GM12878 (cell line): ENCODE results near the gene SOWAHD. TPM values are rescaled to one million over a fixed set of nuclear protein-coding genes. Genes with fewer than 3 reads are reported as not detected.

Experiments used
- ATAC-seq: fragments of 200-7000 bp; cut with Tn5 transposase; 3 replicates; pipeline ENCODE4 v1.9.1; 2020; ENCODE audit warnings: mild to moderate bottlenecking, moderate library complexity
- BruUV-seq: library from RNA; stranded (reverse); fragments of 400-500 nt; replicated peaks from 2 replicates; lab custom pipeline; 2021; lab: Mats Ljungman, UMichigan
- CTCF ChIA-PET: fragments of 300-600 bp; sonication (Branson Sonifier 250); formaldehyde crosslinking; extraction: SDS; loops from one replicate; lab custom pipeline; 2021; ENCODE audit warnings: inconsistent platforms; lab: Yijun Ruan, JAX
- POLR2A ChIA-PET: fragments of 350-600 bp; formaldehyde crosslinking; extraction: SDS; loops from one replicate; lab custom pipeline; 2021; ENCODE audit warnings: inconsistent platforms; lab: Charles Lee
- RAD21 ChIA-PET: fragments of 300-600 bp; sonication (Branson Sonifier 250); formaldehyde crosslinking; loops from one replicate; lab custom pipeline; 2023; ENCODE audit warnings: antibody characterized with exemption; ENCODE audit not compliant: unreplicated experiment; lab: Charles Lee
- SMC1A ChIA-PET: fragments of 300-600 bp; sonication (Branson Sonifier 250); formaldehyde crosslinking; loops from one replicate; lab custom pipeline; 2023; ENCODE audit not compliant: unreplicated experiment, uncharacterized antibody; lab: Charles Lee
- DNase-seq: peaks from one replicate; pipeline ENCODE4 v3.0.0-alpha.2; 2011; ENCODE audit warnings: low read depth, low spot score
- FAIRE-seq: peaks from 3 replicates; lab custom pipeline; 2011; peaks lifted over from hg19 to GRCh38; lab: Jason Lieb, UNC
- H2AFZ ChIP-seq: 2 replicates; pipeline ENCODE4 v1.6.0; 2011; ENCODE audit warnings: low read depth, low read length, control low read depth; ENCODE audit not compliant: control insufficient read depth
- H3K27ac ChIP-seq: 2 replicates; pipeline ENCODE4 v1.5.1; 2011; ENCODE audit warnings: control low read depth; ENCODE audit not compliant: control insufficient read depth, insufficient read depth
- H3K27me3 ChIP-seq, 2 experiments: replicated peaks in 1 of 2; 2 replicates each; pipeline versions ENCODE4 v1.6.0 to v1.6.1; 2011; ENCODE audit warnings: low read length in 1 of 2; ENCODE audit not compliant: control insufficient read depth in 2 of 2, insufficient read depth in 2 of 2
- H3K36me3 ChIP-seq, 2 experiments: 2 replicates each; pipeline ENCODE4 v1.5.1; 2011; ENCODE audit warnings: low read length in 1 of 2; ENCODE audit not compliant: control insufficient read depth in 2 of 2, insufficient read depth in 2 of 2
- H3K4me1 ChIP-seq: 2 replicates; pipeline ENCODE4 v1.6.1; 2011; ENCODE audit warnings: mild to moderate bottlenecking, low read length, moderate library complexity, mixed read lengths; ENCODE audit not compliant: control insufficient read depth, insufficient read depth
- H3K4me2 ChIP-seq: 2 replicates; pipeline ENCODE4 v1.6.0; 2011; ENCODE audit warnings: control low read depth; ENCODE audit not compliant: control insufficient read depth, insufficient read depth
- H3K4me3 ChIP-seq: fragments of 200-600 bp; sonication (generic); 2 replicates; pipeline ENCODE4 v1.5.1; 2016
- H3K79me2 ChIP-seq: 2 replicates; pipeline ENCODE4 v1.6.0; 2011; ENCODE audit warnings: low read length; ENCODE audit not compliant: control insufficient read depth, insufficient read depth
- H3K9ac ChIP-seq: 2 replicates; pipeline ENCODE4 v1.8.0; 2011; ENCODE audit warnings: low read length, control low read depth, mixed read lengths; ENCODE audit not compliant: control insufficient read depth, insufficient read depth
- H3K9me3 ChIP-seq: replicated peaks from 3 replicates; pipeline ENCODE4 v1.5.1; 2011; ENCODE audit warnings: mild to moderate bottlenecking, low read length; ENCODE audit not compliant: control insufficient read depth, insufficient read depth
- H4K20me1 ChIP-seq: 2 replicates; pipeline ENCODE4 v1.6.0; 2011; ENCODE audit not compliant: control insufficient read depth, insufficient read depth
- ASH2L ChIP-seq: fragments of 300-600, 200-600 bp; sonication (generic); IDR thresholded peaks from 2 replicates; pipeline ENCODE4 v1.6.1; 2017; ENCODE audit warnings: low read depth, mild to moderate bottlenecking, borderline replicate concordance
- EED ChIP-seq: sonication (generic); IDR thresholded peaks from 2 replicates; pipeline ENCODE4 v1.6.1; 2016; ENCODE audit warnings: antibody characterized with exemption, low read depth
- ETV6 ChIP-seq, 2 experiments: fragments of 450-650 bp in 1 of 2; IDR thresholded peaks in 1 of 2; conservative IDR thresholded peaks in 1 of 2; 2 replicates each; pipeline ENCODE4 v1.6.1; 2014; ENCODE audit warnings: antibody characterized with exemption in 1 of 2, borderline replicate concordance in 1 of 2, low read depth in 1 of 2, mild to moderate bottlenecking in 1 of 2, moderate library complexity in 1 of 2
- IKZF2 ChIP-seq, 2 experiments: fragments of 450-650 bp; IDR thresholded peaks; 2 replicates each; pipeline ENCODE4 v1.6.1; 2017; ENCODE audit warnings: mild to moderate bottlenecking in 2 of 2, moderate library complexity in 2 of 2
- NR2C1 ChIP-seq: fragments of 450-650 bp; IDR thresholded peaks from 2 replicates; pipeline ENCODE4 v1.6.1; 2017; ENCODE audit warnings: antibody characterized with exemption, mild to moderate bottlenecking, moderate library complexity
- PAX5 ChIP-seq: IDR thresholded peaks from 2 replicates; pipeline ENCODE4 v1.6.1; 2011; ENCODE audit warnings: low read depth, low read length, borderline replicate concordance
- RCOR1 ChIP-seq: conservative IDR thresholded peaks from 2 replicates; pipeline ENCODE4 v1.6.1; 2012; ENCODE audit warnings: low read depth, low read length, improper control_type of control experiment
- RUNX3 ChIP-seq: IDR thresholded peaks from 2 replicates; pipeline ENCODE4 v1.6.1; 2012; ENCODE audit warnings: low read length, inconsistent platforms
- SIN3A ChIP-seq: IDR thresholded peaks from 2 replicates; pipeline ENCODE4 v1.6.1; 2012; ENCODE audit warnings: low read depth, low read length, improper control_type of control experiment
- ZNF687 ChIP-seq: fragments of 450-650 bp; IDR thresholded peaks from 2 replicates; pipeline ENCODE4 v1.6.1; 2017; ENCODE audit warnings: mild to moderate bottlenecking, moderate library complexity
- WGBS: methylation state at CpG from one replicate; pipeline ENCODE4 v1.1.6; 2016; ENCODE audit warnings: low lambda C conversion rate; ENCODE audit not compliant: insufficient replicate concordance, insufficient coverage; ENCODE audit errors: missing lambda C conversion rate; 5-methylcytosine and 5-hydroxymethylcytosine counted together
- in situ Hi-C: fragments of 300-500 bp; cut with MboI; formaldehyde crosslinking; loops from 9 replicates; pipeline ENCODE4 v1.14.3; 2018; ENCODE audit warnings: mixed read lengths
- intact Hi-C: fragments of 100-400 bp; cut with micrococcal nuclease; formaldehyde crosslinking; loops from one replicate; pipeline ENCODE4 v1.14.2; 2022; ENCODE audit not compliant: unreplicated experiment
- polyA plus RNA-seq, 11 experiments: library from polyadenylated mRNA; depleted of rRNA in 4 of 11; unstranded in 6 of 11; stranded (reverse) in 5 of 11; fragments of >200 nt; fragmentation: Nextera tagmentation in 4 of 11; fragmentation: Illumina TruSeq in 1 of 11; extraction: Ambion mirVana in 4 of 11; extraction: Trizol in 1 of 11; gene quantifications; 1 replicate in 1 of 11; 2 replicates in 10 of 11; pipeline versions ENCODE4 v1.2.1 to v1.2.3, GENCODE V29; 2011 to 2016; ENCODE audit warnings: inconsistent platforms in 2 of 11, missing spikeins in 2 of 11, low read depth in 1 of 11
- total RNA-seq, 4 experiments: library from RNA; depleted of rRNA in 3 of 4; stranded (reverse); fragments of >200 nt in 3 of 4; fragmentation: Illumina TruSeq in 1 of 4; extraction: Trizol in 1 of 4; gene quantifications; 2 replicates each; pipeline versions ENCODE4 v1.2.1 to v1.2.3, GENCODE V29; 2013 to 2021

The SOWAHD gene
- total and polyA plus RNA-seq, 10 of the 15 experiments (the other 5 are each of a cell fraction or from before 2014, with no cell fraction given), result 0.27 to 7.4 (median 2.6) TPM

- TF ChIP-seq ZNF687, result peak; percentile 35; the same call in 1 of the 2 replicates
- TF ChIP-seq EED, result peak; percentile 60
- no peak for TF ChIP-seq ASH2L
- peak; percentile 69 to 71; a peak in 3 of 4 replicates for TF ChIP-seq IKZF2 (IDR thresholded peaks at IDR 0.05)
- TF ChIP-seq RUNX3, result peak; percentile 60; the same call in 1 of the 2 replicates
- TF ChIP-seq NR2C1, result no peak
- no peak for TF ChIP-seq RCOR1
These were observed 17.3 kb downstream of the SOWAHD start (continued) for GRCh38 chrX:119775517-119776238.

DNA sequence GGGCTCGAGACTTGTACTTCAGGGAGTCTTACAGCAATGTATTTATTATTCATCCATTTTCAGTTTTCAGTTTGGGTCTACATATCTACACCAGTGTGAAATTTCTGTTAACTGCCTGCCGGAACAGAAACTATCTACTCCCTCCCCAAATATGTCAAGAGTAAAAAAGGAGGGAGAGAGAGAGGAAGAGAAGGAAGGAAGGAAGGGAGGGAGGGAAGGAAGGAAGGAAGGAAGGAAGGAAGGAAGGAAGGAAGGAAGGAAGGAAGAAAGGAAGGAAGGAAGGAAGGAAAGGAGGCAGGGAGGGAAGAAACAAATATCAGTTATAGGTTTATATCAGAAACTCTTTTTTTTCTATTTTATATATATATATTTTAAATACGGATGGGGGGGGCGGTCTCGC, 20.4 kb downstream of the SOWAHD start:
- CTCF ChIA-PET, result interaction anchor here (0.6 to 3.8 kb wide), 16 partner anchors 9 to 292 kb away, joined by 3 to 33 read pairs (median 5); partner anchors contain the start of gene SOWAHD
- Histone ChIP-seq H3K9ac (no peak overlapping the region), H3K79me2 (no peaks in the 10 kb centered on the region; the same call in 1 of the 2 replicates), H3K27me3 (no peaks in the 10 kb centered on the region), H3K9me3 (no peaks in the 10 kb centered on the region), H3K4me1 (peaks cover 5% of the 10 kb centered on the region), H2AFZ (no peak overlapping the region), H3K36me3 (peaks cover 0 to 4% of the 10 kb centered on the region in 2 experiments; a peak in 2 of 4 replicates), H3K4me2 (no peak overlapping the region), H3K27ac (no peak overlapping the region), H4K20me1 (no peaks in the 10 kb centered on the region), H3K4me3 (no peak overlapping the region)
- FAIRE-seq, result no peak
- intact Hi-C loops (loop anchor here (1.0 to 5.0 kb wide), 5 partner anchors 23 to 287 kb away; no protein-coding TSS in a partner anchor), in situ Hi-C loops (no loop called here)
- TF ChIP-seq SIN3A, result no peak
- TF ChIP-seq PAX5, result no peak
- peak in 1 of 2 experiments; percentile 72; a peak in 2 of 4 replicates for TF ChIP-seq ETV6 (conservative IDR thresholded peaks at IDR 0.05 in 1 of 2, IDR thresholded peaks at IDR 0.05 in 1 of 2; ENCODE audit: borderline replicate concordance in 1 of 2, low read depth in 1 of 2)
- SMC1A ChIA-PET, result interaction anchor here (0.9 to 2.1 kb wide), 6 partner anchors 8 to 263 kb away, joined by 3 to 20 read pairs (median 5); partner anchors contain the start of gene SOWAHD
- ATAC-seq, result no peak
- 54% methylated on average over 5 of the region's 5 CpGs for WGBS
- BruUV-seq, result no TSS peak
- RAD21 ChIA-PET, result interaction anchor here (0.9 to 1.7 kb wide), 11 partner anchors 15 to 263 kb away, joined by 4 to 15 read pairs (median 7); partner anchors contain the start of gene SOWAHD
- DNase-seq, result no peak
- POLR2A ChIA-PET, result interaction anchor here (1.2 kb wide), 1 partner anchor 15 kb away, joined by 4 read pairs; no protein-coding TSS in a partner anchor
